IMR-90 (cell line): ENCODE measurements around the gene ADGRA1. TPM values are rescaled to one million over a fixed set of nuclear protein-coding genes. Genes with fewer than 3 reads are reported as not detected.

Experiments used
- ATAC-seq: fragments of 200-7000 bp; cut with Tn5 transposase; 2 replicates; pipeline ENCODE4 v1.9.1; 2020; ENCODE audit warnings: low read depth, mild to moderate bottlenecking, moderate library complexity
- BruUV-seq: library from RNA; stranded (reverse); fragments of 400-500 nt; replicated peaks from 2 replicates; lab custom pipeline; 2021; lab: Mats Ljungman, UMichigan
- CTCF ChIA-PET: fragments of 300-600 bp; formaldehyde crosslinking; extraction: SDS; loops from one replicate; lab custom pipeline; 2021; ENCODE audit warnings: antibody characterized with exemption; lab: Yijun Ruan, JAX
- POLR2A ChIA-PET: fragments of 300-600 bp; sonication (Branson Sonifier 250); formaldehyde crosslinking; loops from one replicate; lab custom pipeline; 2022; ENCODE audit warnings: antibody characterized with exemption; ENCODE audit not compliant: unreplicated experiment; lab: Charles Lee
- DNase-seq: peaks from one replicate; pipeline ENCODE4 v3.0.0; 2013
- H2AFZ ChIP-seq: replicated peaks from 2 replicates; pipeline ENCODE3; 2013; ENCODE audit warnings: low read length, mild to moderate bottlenecking; ENCODE audit not compliant: poor library complexity
- H2AK5ac ChIP-seq: 2 replicates; pipeline ENCODE4 v1.6.1; 2013; ENCODE audit warnings: low read depth, low read length, inconsistent platforms
- H2AK9ac ChIP-seq: replicated peaks from 2 replicates; pipeline ENCODE3; 2013; ENCODE audit warnings: mild to moderate bottlenecking, low read depth, low read length, moderate library complexity; ENCODE audit not compliant: poor library complexity
- H2BK120ac ChIP-seq: 2 replicates; pipeline ENCODE4 v1.6.1; 2013; ENCODE audit warnings: low read depth, low read length, inconsistent platforms
- H2BK15ac ChIP-seq: 3 replicates; pipeline ENCODE4 v1.6.1; 2013; ENCODE audit warnings: low read depth, low read length, inconsistent platforms
- H2BK20ac ChIP-seq: 2 replicates; pipeline ENCODE4 v1.6.1; 2013; ENCODE audit warnings: low read depth, mild to moderate bottlenecking, inconsistent platforms, low read length, moderate library complexity
- H2BK5ac ChIP-seq: 2 replicates; pipeline ENCODE4 v1.6.1; 2013; ENCODE audit warnings: mild to moderate bottlenecking, low read depth, low read length, inconsistent platforms; ENCODE audit not compliant: poor library complexity, severe bottlenecking
- H3K14ac ChIP-seq: replicated peaks from 2 replicates; pipeline ENCODE4 v1.6.1; 2013; ENCODE audit warnings: low read depth, low read length, inconsistent platforms
- H3K18ac ChIP-seq: 2 replicates; pipeline ENCODE4 v1.6.1; 2013; ENCODE audit warnings: low read depth, low read length, control low read depth
- H3K23ac ChIP-seq: 2 replicates; pipeline ENCODE4 v1.6.1; 2013; ENCODE audit warnings: low read depth, low read length, inconsistent platforms
- H3K27ac ChIP-seq: 2 replicates; pipeline ENCODE4 v1.5.1; 2013; ENCODE audit warnings: mild to moderate bottlenecking, control low read depth, low read length; ENCODE audit not compliant: insufficient read depth
- H3K27me3 ChIP-seq: 2 replicates; pipeline ENCODE4 v1.6.1; 2013; ENCODE audit warnings: low read length; ENCODE audit not compliant: control insufficient read depth, insufficient read depth
- H3K36me3 ChIP-seq: 2 replicates; pipeline ENCODE4 v1.6.1; 2013; ENCODE audit warnings: low read length, mixed read lengths; ENCODE audit not compliant: control insufficient read depth, insufficient read depth
- H3K4ac ChIP-seq: 2 replicates; pipeline ENCODE4 v1.6.1; 2013; ENCODE audit warnings: low read depth, low read length, inconsistent platforms
- H3K4me1 ChIP-seq: 2 replicates; pipeline ENCODE4 v1.6.1; 2013; ENCODE audit warnings: low read length, mixed read lengths; ENCODE audit not compliant: control insufficient read depth, insufficient read depth
- H3K4me2 ChIP-seq: 2 replicates; pipeline ENCODE4 v1.6.1; 2013; ENCODE audit warnings: low read depth, mild to moderate bottlenecking, control low read depth, low read length, moderate library complexity
- H3K4me3 ChIP-seq: 2 replicates; pipeline ENCODE4 v1.5.1; 2013; ENCODE audit warnings: low read depth, mild to moderate bottlenecking, control low read depth, low read length, moderate library complexity; ENCODE audit not compliant: insufficient read depth
- H3K56ac ChIP-seq: 2 replicates; pipeline ENCODE4 v1.6.1; 2013; ENCODE audit warnings: low read length, inconsistent platforms; ENCODE audit not compliant: insufficient read depth; ENCODE audit errors: extremely low read depth
- H3K79me1 ChIP-seq, 2 experiments: 2 replicates each; pipeline ENCODE4 v1.6.1; 2013; ENCODE audit warnings: low read length in 2 of 2, inconsistent platforms in 1 of 2, low read depth in 1 of 2
- H3K9ac ChIP-seq: 2 replicates; pipeline ENCODE4 v1.6.1; 2013; ENCODE audit warnings: low read depth, low read length, control low read depth
- H3K9me1 ChIP-seq: 2 replicates; pipeline ENCODE4 v1.6.1; 2013; ENCODE audit warnings: low read length, inconsistent platforms; ENCODE audit not compliant: insufficient read depth
- H3K9me3 ChIP-seq: 2 replicates; pipeline ENCODE4 v1.6.1; 2013; ENCODE audit warnings: low read length; ENCODE audit not compliant: control insufficient read depth, insufficient read depth
- H4K20me1 ChIP-seq: 2 replicates; pipeline ENCODE4 v1.6.1; 2013; ENCODE audit warnings: low read length, inconsistent platforms; ENCODE audit not compliant: insufficient read depth
- H4K5ac ChIP-seq: 2 replicates; pipeline ENCODE4 v1.6.1; 2013; ENCODE audit warnings: mild to moderate bottlenecking, low read depth, low read length, control low read depth
- H4K8ac ChIP-seq, 2 experiments: 2 replicates each; pipeline ENCODE4 v1.6.1; 2013; ENCODE audit warnings: low read depth in 2 of 2, low read length in 2 of 2, control low read depth in 1 of 2, inconsistent platforms in 1 of 2
- H4K91ac ChIP-seq: 2 replicates; pipeline ENCODE4 v1.6.1; 2013; ENCODE audit warnings: low read depth, low read length, inconsistent platforms; ENCODE audit not compliant: insufficient read depth
- BHLHE40 ChIP-seq: fragments of 150-350 bp; IDR thresholded peaks from 2 replicates; pipeline ENCODE4 v1.6.1; 2016; ENCODE audit warnings: mild to moderate bottlenecking, low read depth, low read length
- CHD1 ChIP-seq: IDR thresholded peaks from 2 replicates; pipeline ENCODE4 v1.6.1; 2012; ENCODE audit warnings: low read depth, low read length, improper control_type of control experiment
- MAFK ChIP-seq: IDR thresholded peaks from 2 replicates; pipeline ENCODE4 v1.6.1; 2012; ENCODE audit warnings: low read depth, low read length, improper control_type of control experiment
- MXI1 ChIP-seq: IDR thresholded peaks from 2 replicates; pipeline ENCODE4 v1.6.1; 2012; ENCODE audit warnings: low read depth, mild to moderate bottlenecking, low read length, moderate library complexity, borderline replicate concordance
- NFE2L2 ChIP-seq: fragments of 150-350 bp; IDR thresholded peaks from 2 replicates; pipeline ENCODE4 v1.6.1; 2016; ENCODE audit warnings: low read depth, mild to moderate bottlenecking, low read length
- RCOR1 ChIP-seq: IDR thresholded peaks from 2 replicates; pipeline ENCODE4 v1.6.1; 2012; ENCODE audit warnings: mild to moderate bottlenecking, low read length, improper control_type of control experiment; ENCODE audit not compliant: insufficient replicate concordance
- RFX5 ChIP-seq: IDR thresholded peaks from 2 replicates; pipeline ENCODE4 v1.8.0; 2012; ENCODE audit warnings: low read depth, mild to moderate bottlenecking, low read length, moderate library complexity
- SMC3 ChIP-seq: fragments of 150-350 bp; IDR thresholded peaks from 2 replicates; pipeline ENCODE4 v1.6.1; 2016; ENCODE audit warnings: low read depth, mild to moderate bottlenecking, antibody characterized with exemption, low read length, moderate library complexity
- WGBS, 2 experiments: methylation state at CpG; one replicate each; pipeline versions ENCODE4 v1.1.5 to v1.1.7; 2013; ENCODE audit warnings: missing lambda C conversion rate in 2 of 2; ENCODE audit not compliant: insufficient read length in 1 of 2; ENCODE audit errors: extremely low coverage in 2 of 2; 5-methylcytosine and 5-hydroxymethylcytosine counted together
- dilution Hi-C: fragments of 300-500 bp; cut with HindIII; formaldehyde crosslinking; loops from one replicate; pipeline ENCODE4 v1.14.3; 2018; ENCODE audit warnings: low sequenced_read_pairs; ENCODE audit not compliant: unreplicated experiment
- in situ Hi-C: fragments of 300-500 bp; cut with MboI; formaldehyde crosslinking; loops from 3 replicates; pipeline ENCODE4 v1.14.3; 2019; ENCODE audit warnings: low sequenced_read_pairs, inconsistent platforms, mixed read lengths
- intact Hi-C: fragments of 100-400 bp; cut with micrococcal nuclease; formaldehyde crosslinking; loops from 2 replicates; pipeline ENCODE4 v1.10.0; 2022
- polyA plus RNA-seq, 3 experiments: library from polyadenylated mRNA; depleted of rRNA; stranded (reverse); fragments of >200 nt; gene quantifications; 2 replicates each; pipeline ENCODE4 v1.2.3, GENCODE V29; 2012; ENCODE audit warnings: low replicate concordance in 1 of 3
- total RNA-seq: library from RNA; depleted of rRNA; stranded (reverse); fragments of >200 nt; gene quantifications from 2 replicates; pipeline ENCODE4 v1.2.3, GENCODE V29; 2012

Gene ADGRA1
- total and polyA plus RNA-seq, 2 of the 4 experiments (the other 2 are of a cell fraction): not detected

DNA sequence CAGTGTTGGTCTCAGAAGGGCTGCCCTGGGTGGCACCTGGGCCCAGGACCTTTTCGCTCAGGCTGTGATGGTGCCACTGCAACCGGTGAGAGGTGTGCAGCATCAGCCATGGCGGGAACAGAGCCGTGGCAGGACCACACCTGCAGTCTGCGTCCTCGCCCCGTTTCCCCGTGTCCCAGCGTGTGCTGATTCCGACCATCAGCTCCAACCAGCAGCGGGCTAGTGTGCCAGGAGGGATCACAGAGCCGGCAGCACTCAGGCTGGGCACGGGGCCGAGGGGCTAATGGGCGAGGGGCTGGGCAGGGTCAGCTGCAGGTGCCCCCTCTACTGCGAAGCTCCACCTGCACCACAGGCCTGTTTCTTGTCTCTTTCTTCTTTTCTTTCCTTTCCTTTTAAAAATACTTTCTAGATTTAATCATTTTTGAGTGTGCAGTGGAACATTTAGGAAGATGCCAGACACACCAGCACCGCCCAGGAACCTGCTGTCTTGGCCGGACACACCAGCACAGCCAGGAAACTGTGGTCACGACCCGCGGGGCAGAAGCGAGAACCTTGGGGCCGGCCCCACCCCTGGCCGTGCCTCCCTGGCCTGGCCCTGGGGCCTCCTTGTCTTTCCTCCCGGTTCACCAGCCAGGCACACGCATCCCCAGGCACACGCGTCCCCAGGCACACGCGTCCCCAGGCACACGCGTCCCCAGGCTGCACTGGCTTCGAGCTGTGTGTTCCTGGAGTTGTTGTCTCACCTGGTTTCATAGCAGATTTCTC lies 34.6 kb downstream of the ADGRA1 start:
- CTCF ChIA-PET: no interaction called here
- no peak overlapping the region for H4K91ac ChIP-seq

More for the DNA sequence above, 34.6 kb downstream of the ADGRA1 start:
- no peaks in the 10 kb centered on the region for H4K20me1 ChIP-seq
- in situ Hi-C loops: no loop called here
- H3K9me1 ChIP-seq: no peaks in the 10 kb centered on the region
- H2AK9ac ChIP-seq: no peak overlapping the region
- H3K23ac ChIP-seq: no peak overlapping the region
- WGBS, 2 experiments: 77% methylated on average over 17 of the region's 33 CpGs; no CpG with 5 or more reads in 1 of the 2 experiments
- H3K4me3 ChIP-seq: no peak overlapping the region
- no peak overlapping the region for H4K8ac ChIP-seq
- no peak overlapping the region for H3K4me2 ChIP-seq
- H3K14ac ChIP-seq: no peak overlapping the region
- H4K5ac ChIP-seq: no peak overlapping the region
- no peak overlapping the region for H2BK120ac ChIP-seq
- DNase-seq (no peak), ATAC-seq (no peak)
- no peak overlapping the region for H3K9ac ChIP-seq
- peaks cover 10% of the 10 kb centered on the region; the same call in 1 of the 2 replicates for H3K9me3 ChIP-seq
- dilution Hi-C loops: no loop called here
- no peaks in the 10 kb centered on the region; the same call in 1 of the 2 replicates for H3K27me3 ChIP-seq
- H3K4ac ChIP-seq: no peak overlapping the region
- TF ChIP-seq BHLHE40 (no peak), MXI1 (no peak), MAFK (no peak), CHD1 (no peak), NFE2L2 (no peak), RCOR1 (no peak), SMC3 (no peak), RFX5 (no peak)
- H3K27ac ChIP-seq: no peak overlapping the region
- no peak overlapping the region for H3K18ac ChIP-seq
- no peak overlapping the region for H2AK5ac ChIP-seq
- H2BK20ac ChIP-seq: no peak overlapping the region
- POLR2A ChIA-PET: no interaction called here
- intact Hi-C loops: no loop called here
- H2BK5ac ChIP-seq: no peak overlapping the region
- H3K79me1 ChIP-seq: no peaks in the 10 kb centered on the region
- no peak overlapping the region for H2AFZ ChIP-seq
- H3K36me3 ChIP-seq: no peaks in the 10 kb centered on the region
- H3K4me1 ChIP-seq: no peaks in the 10 kb centered on the region
- no peak overlapping the region for H3K56ac ChIP-seq
- no peak overlapping the region for H2BK15ac ChIP-seq
- no TSS peak for BruUV-seq
